A673 (cell line): ENCODE data around the gene MUS81.

ENCODE experiments used
- CTCF ChIP-seq: fragments of 300-800, 200-600 bp; sonication (generic); conservative IDR thresholded peaks from 2 replicates; pipeline ENCODE4 v1.5.1; 2017; ENCODE audit warnings: low read depth, mild to moderate bottlenecking, antibody characterized with exemption, low read length, moderate library complexity, mixed read lengths
- EZH2 ChIP-seq: fragments of 200-600 bp; sonication (generic); IDR thresholded peaks from 2 replicates; pipeline ENCODE4 v1.6.1; 2017; ENCODE audit warnings: borderline replicate concordance, low read depth, mild to moderate bottlenecking, mixed read lengths, antibody characterized with exemption, low read length; ENCODE audit not compliant: poor library complexity, severe bottlenecking

- no peak for TF ChIP-seq CTCF
- no peak for TF ChIP-seq EZH2
These were observed 5.4 kb downstream of the MUS81 start for GRCh38 chr11:65865550-65866172.
